Right lobe of liver (tissue), 4 donors: ENCODE measurements around the gene PLCB2.

Source experiments
- CTCF ChIP-seq, 4 donors: fragments of 200-600 bp in 3 of 4; fragments of 450-650 bp in 1 of 4; IDR thresholded peaks; one replicate each; pipeline versions ENCODE4 v1.5.1 to v1.8.0; 2016 to 2022; ENCODE audit warnings: antibody characterized with exemption in 4 of 4, mild to moderate bottlenecking in 2 of 4
- POLR2A ChIP-seq: fragments of 450-650 bp; IDR thresholded peaks from one replicate; pipeline ENCODE4 v1.6.1; 2017; ENCODE audit warnings: antibody characterized with exemption, mild to moderate bottlenecking
- donor health status: DM: no; HTN: no; CAD: no.
- donor health status: DM: no; HTN: no; CAD: no.
- donor health status: DM: no; HTN: yes; CAD: no.

GRCh38 chr15:40331637-40332036 lies 23.9 kb upstream of the PLCB2 start:
- TF ChIP-seq POLR2A (no peak), CTCF (IDR thresholded peaks at IDR 0.05) (no peak)
